GM23338 (cell line): ENCODE measurements around the gene CAPN14. TPM values are rescaled to one million over a fixed set of nuclear protein-coding genes. Genes with fewer than 3 reads are reported as not detected.

Experiments
- ATAC-seq: fragments of 200-7000 bp; cut with Tn5 transposase; 3 replicates; pipeline ENCODE4 v1.9.1; 2020
- DNase-seq: peaks from one replicate; pipeline ENCODE4 v3.0.0-alpha.2; 2015; ENCODE audit warnings: low spot score
- H2AFZ ChIP-seq: fragments of 200-600 bp; sonication (generic); 2 replicates; pipeline ENCODE4 v1.8.0; 2016; ENCODE audit warnings: antibody characterized with exemption, mild to moderate bottlenecking, moderate library complexity
- H3F3A ChIP-seq: fragments of 200-600 bp; sonication (generic); replicated peaks from 2 replicates; pipeline ENCODE4 v1.8.0; 2017; ENCODE audit warnings: antibody characterized with exemption, mixed run types, low read depth
- H3K27ac ChIP-seq: fragments of 200-600 bp; sonication (generic); 2 replicates; pipeline ENCODE4 v1.6.1; 2016; ENCODE audit warnings: low read depth
- H3K27me3 ChIP-seq: fragments of 200-600 bp; sonication (generic); 2 replicates; pipeline ENCODE4 v1.8.0; 2016; ENCODE audit warnings: mild to moderate bottlenecking, mixed run types, moderate library complexity; ENCODE audit not compliant: insufficient read depth
- H3K36me3 ChIP-seq: fragments of 200-600 bp; sonication (generic); 2 replicates; pipeline ENCODE4 v1.8.0; 2016; ENCODE audit warnings: mild to moderate bottlenecking; ENCODE audit not compliant: insufficient read depth
- H3K4me1 ChIP-seq: fragments of 200-600 bp; sonication (generic); 2 replicates; pipeline ENCODE4 v1.8.0; 2016; ENCODE audit warnings: mild to moderate bottlenecking, moderate library complexity; ENCODE audit not compliant: insufficient read depth
- H3K4me2 ChIP-seq: fragments of 200-600 bp; sonication (generic); 2 replicates; pipeline ENCODE4 v1.7.1; 2017; ENCODE audit warnings: mixed run types
- H3K4me3 ChIP-seq: fragments of 200-600 bp; sonication (generic); 2 replicates; pipeline ENCODE4 v1.6.1; 2016; ENCODE audit warnings: mixed run types
- H3K79me2 ChIP-seq: fragments of 200-600 bp; sonication (generic); replicated peaks from 2 replicates; pipeline ENCODE4 v1.8.0; 2017; ENCODE audit warnings: mild to moderate bottlenecking; ENCODE audit not compliant: insufficient read depth
- H3K9me2 ChIP-seq: fragments of 200-600 bp; sonication (generic); 2 replicates; pipeline ENCODE4 v1.8.0; 2017; ENCODE audit not compliant: insufficient read depth
- H4K20me1 ChIP-seq: fragments of 200-600 bp; sonication (generic); replicated peaks from 2 replicates; pipeline ENCODE4 v1.8.0; 2017; ENCODE audit warnings: mild to moderate bottlenecking; ENCODE audit not compliant: insufficient read depth
- H3K27ac Mint-ChIP-seq: 2 replicates; pipeline ENCODE4 v1.8.0; 2020; ENCODE audit warnings: inconsistent platforms, mild to moderate bottlenecking, moderate library complexity, mixed read lengths
- H3K27me3 Mint-ChIP-seq: 3 replicates; pipeline ENCODE4 v1.8.0; 2022; ENCODE audit warnings: low read depth, mild to moderate bottlenecking, moderate library complexity, mixed read lengths, inconsistent platforms; ENCODE audit not compliant: insufficient read depth, poor library complexity
- H3K36me3 Mint-ChIP-seq: 3 replicates; pipeline ENCODE4 v1.8.0; 2021; ENCODE audit warnings: low read depth, mild to moderate bottlenecking, inconsistent platforms, moderate library complexity, mixed read lengths
- H3K4me1 Mint-ChIP-seq: 3 replicates; pipeline ENCODE4 v1.8.0; 2020; ENCODE audit warnings: mild to moderate bottlenecking, inconsistent platforms, mixed read lengths
- H3K4me3 Mint-ChIP-seq: 3 replicates; pipeline ENCODE4 v1.8.0; 2021; ENCODE audit warnings: moderate library complexity, mild to moderate bottlenecking, inconsistent platforms, mixed read lengths
- H3K9me3 Mint-ChIP-seq: 3 replicates; pipeline ENCODE4 v1.8.0; 2020; ENCODE audit warnings: moderate library complexity, mild to moderate bottlenecking, inconsistent platforms, mixed read lengths
- CREB1 ChIP-seq: fragments of 250-450 bp; sonication (Bioruptor Pico); IDR thresholded peaks from 2 replicates; pipeline ENCODE4 v1.5.0; 2020; ENCODE audit warnings: low read depth, mild to moderate bottlenecking, moderate library complexity
- ETS1 ChIP-seq: IDR thresholded peaks from 2 replicates; pipeline ENCODE4 v1.6.1; 2016; ENCODE audit warnings: antibody characterized with exemption
- EZH2 ChIP-seq: fragments of 200-600 bp; sonication (generic); IDR thresholded peaks from one replicate; pipeline ENCODE4 v1.8.0; 2017; ENCODE audit warnings: antibody characterized with exemption, mild to moderate bottlenecking, low read depth; ENCODE audit not compliant: unreplicated experiment
- EZH2phosphoT487 ChIP-seq: fragments of 200-600 bp; sonication (generic); IDR thresholded peaks from one replicate; pipeline ENCODE4 v1.8.1; 2018; ENCODE audit warnings: antibody characterized with exemption; ENCODE audit not compliant: unreplicated experiment
- JUNB ChIP-seq: IDR thresholded peaks from one replicate; pipeline ENCODE4 v1.6.1; 2016; ENCODE audit warnings: antibody characterized with exemption; ENCODE audit not compliant: unreplicated experiment
- NANOG ChIP-seq: IDR thresholded peaks from 2 replicates; pipeline ENCODE4 v1.6.1; 2016; ENCODE audit warnings: antibody characterized with exemption, borderline replicate concordance
- POLR2AphosphoS5 ChIP-seq: IDR thresholded peaks from 2 replicates; pipeline ENCODE4 v1.6.1; 2016; ENCODE audit warnings: antibody characterized with exemption, low read depth
- STAT1 ChIP-seq: IDR thresholded peaks from one replicate; pipeline ENCODE4 v1.6.1; 2016; ENCODE audit warnings: antibody characterized with exemption; ENCODE audit not compliant: unreplicated experiment
- ZNF114 ChIP-seq: fragments of 250-450 bp; sonication (Bioruptor Pico); IDR thresholded peaks from 2 replicates; pipeline ENCODE4 v1.5.0; 2020; ENCODE audit warnings: mild to moderate bottlenecking, moderate library complexity
- ZNF331 ChIP-seq: fragments of 250-450 bp; sonication (Bioruptor Pico); IDR thresholded peaks from 2 replicates; pipeline ENCODE4 v1.5.0; 2020; ENCODE audit warnings: low read depth, mild to moderate bottlenecking, moderate library complexity
- ZNF462 ChIP-seq: fragments of 250-450 bp; sonication (Bioruptor Pico); IDR thresholded peaks from 2 replicates; pipeline ENCODE4 v1.5.0; 2020; ENCODE audit warnings: mild to moderate bottlenecking, moderate library complexity
- polyA plus RNA-seq: library from polyadenylated mRNA; unstranded; fragments of >200 nt; fragmentation: Nextera tagmentation; extraction: Ambion mirVana; gene quantifications from 2 replicates; pipeline ENCODE4 v1.2.1, GENCODE V29; 2016
- total RNA-seq: library from RNA; depleted of rRNA; stranded (reverse); fragments of >200 nt; shearing (Covaris generic); gene quantifications from 2 replicates; pipeline ENCODE4 v1.2.3, GENCODE V29; 2014

Gene CAPN14
- total and polyA plus RNA-seq, 2 experiments from 2014 or later = 0.15 TPM; not detected in 1

- no peak for TF ChIP-seq CREB1 (CRISPR knock-in tag)
- TF ChIP-seq ETS1 = no peak
- no peak for TF ChIP-seq POLR2AphosphoS5
These were observed 10.4 kb upstream of the CAPN14 start (continued) for GRCh38 chr2:31227711-31228125.

- no peaks in the 10 kb centered on the region for H3K79me2 ChIP-seq
- no peak overlapping the region for H3K4me2 ChIP-seq
- Mint-ChIP-seq H3K27ac (no peak overlapping the region), H3K9me3 (no peaks in the 10 kb centered on the region), H3K36me3 (no peaks in the 10 kb centered on the region), H3K4me3 (no peak overlapping the region), H3K4me1 (peaks cover 6% of the 10 kb centered on the region), H3K27me3 (peaks cover 2% of the 10 kb centered on the region)
- TF ChIP-seq EZH2phosphoT487 (no peak), ZNF114 (CRISPR knock-in tag) (no peak), EZH2 (no peak), NANOG (no peak), ZNF331 (CRISPR knock-in tag) (no peak), JUNB (no peak), POLR2AphosphoS5 (no peak), CREB1 (CRISPR knock-in tag) (no peak), STAT1 (no peak), ETS1 (no peak)
- no peaks in the 10 kb centered on the region for H3F3A ChIP-seq
- no peak overlapping the region for H3K27ac ChIP-seq
- H2AFZ ChIP-seq = 0 out of 2 replicates have a peak overlapping the region, but pooled peaks have one; percentile 61
- no peak overlapping the region for H3K4me3 ChIP-seq
- no peak for DNase-seq
- no peaks in the 10 kb centered on the region for H3K4me1 ChIP-seq
- no peaks in the 10 kb centered on the region; the same call in 1 of the 2 replicates for H3K36me3 ChIP-seq
- no peaks in the 10 kb centered on the region for H3K9me2 ChIP-seq
- no peaks in the 10 kb centered on the region for H3K27me3 ChIP-seq
- ATAC-seq = no peak
- H4K20me1 ChIP-seq = no peaks in the 10 kb centered on the region
These were observed 9.8 kb upstream of the CAPN14 start for GRCh38 chr2:31227110-31227509.

GRCh38 chr2:31226266-31226665 is 9.0 kb upstream of the CAPN14 start:
- Histone ChIP-seq H3K27me3 (no peaks in the 10 kb centered on the region), H4K20me1 (no peaks in the 10 kb centered on the region), H3K4me1 (no peaks in the 10 kb centered on the region), H3K79me2 (no peaks in the 10 kb centered on the region), H3K9me2 (no peaks in the 10 kb centered on the region), H3K4me2 (no peak overlapping the region), H3F3A (no peaks in the 10 kb centered on the region), H2AFZ (peak overlapping the region; percentile 61; the same call in 1 of the 2 replicates), H3K4me3 (no peak overlapping the region), H3K36me3 (no peaks in the 10 kb centered on the region; the same call in 1 of the 2 replicates), H3K27ac (no peak overlapping the region)
- no peak for ATAC-seq
- Mint-ChIP-seq H3K4me1 (peaks cover 4% of the 10 kb centered on the region), H3K36me3 (no peaks in the 10 kb centered on the region), H3K27ac (no peak overlapping the region), H3K9me3 (no peaks in the 10 kb centered on the region), H3K4me3 (no peak overlapping the region), H3K27me3 (peaks cover 2% of the 10 kb centered on the region)
- DNase-seq = no peak
- no peak for TF ChIP-seq ZNF331 (CRISPR knock-in tag)
- no peak for TF ChIP-seq ZNF114 (CRISPR knock-in tag)
- TF ChIP-seq ZNF462 (CRISPR knock-in tag) = no peak
- TF ChIP-seq EZH2 = no peak
- TF ChIP-seq CREB1 (CRISPR knock-in tag) = no peak
